ENCODE measurements around the gene DOCK3.

DOCK3 gene

DNA sequence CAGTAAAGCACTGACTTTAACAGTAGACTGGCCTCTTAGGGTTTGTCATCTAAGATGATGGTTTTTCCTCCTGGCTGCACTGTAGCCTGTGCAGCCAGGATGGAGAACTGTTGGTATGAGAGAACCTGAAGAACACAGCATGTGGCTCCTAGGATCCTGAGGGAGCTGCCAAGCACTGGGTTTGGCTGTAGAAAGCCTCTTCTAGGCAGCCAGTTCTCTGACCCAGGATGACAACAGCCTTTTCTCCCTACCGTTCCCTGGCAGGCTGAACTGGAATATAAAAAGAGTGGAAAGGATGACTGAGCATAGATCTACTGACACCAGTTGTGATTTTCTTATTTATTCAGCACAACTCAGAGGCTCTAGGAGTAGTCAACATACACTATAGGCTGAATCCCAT, 676.0 kb downstream of the DOCK3 start:
- H3K36me3 ChIP-seq (ENCODE audit: control insufficient read depth, insufficient read depth, low read length): no peaks in the 10 kb centered on the region
- H3K4me3 ChIP-seq (replicated peaks; ENCODE audit: low read depth, low read length): no peak overlapping the region
- H3K27me3 ChIP-seq (replicated peaks; ENCODE audit: control insufficient read depth, insufficient read depth, low read length): peaks cover 3% of the 10 kb centered on the region
- no peak for DNase-seq (ENCODE audit: extremely low read depth, insufficient read length)
- TF ChIP-seq, protein P1, sequence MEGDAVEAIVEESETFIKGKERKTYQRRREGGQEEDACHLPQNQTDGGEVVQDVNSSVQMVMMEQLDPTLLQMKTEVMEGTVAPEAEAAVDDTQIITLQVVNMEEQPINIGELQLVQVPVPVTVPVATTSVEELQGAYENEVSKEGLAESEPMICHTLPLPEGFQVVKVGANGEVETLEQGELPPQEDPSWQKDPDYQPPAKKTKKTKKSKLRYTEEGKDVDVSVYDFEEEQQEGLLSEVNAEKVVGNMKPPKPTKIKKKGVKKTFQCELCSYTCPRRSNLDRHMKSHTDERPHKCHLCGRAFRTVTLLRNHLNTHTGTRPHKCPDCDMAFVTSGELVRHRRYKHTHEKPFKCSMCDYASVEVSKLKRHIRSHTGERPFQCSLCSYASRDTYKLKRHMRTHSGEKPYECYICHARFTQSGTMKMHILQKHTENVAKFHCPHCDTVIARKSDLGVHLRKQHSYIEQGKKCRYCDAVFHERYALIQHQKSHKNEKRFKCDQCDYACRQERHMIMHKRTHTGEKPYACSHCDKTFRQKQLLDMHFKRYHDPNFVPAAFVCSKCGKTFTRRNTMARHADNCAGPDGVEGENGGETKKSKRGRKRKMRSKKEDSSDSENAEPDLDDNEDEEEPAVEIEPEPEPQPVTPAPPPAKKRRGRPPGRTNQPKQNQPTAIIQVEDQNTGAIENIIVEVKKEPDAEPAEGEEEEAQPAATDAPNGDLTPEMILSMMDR (IDR thresholded peaks at IDR 0.05; ENCODE audit: insufficient read depth, low read length, poor library complexity, severe bottlenecking): no peak

DNA sequence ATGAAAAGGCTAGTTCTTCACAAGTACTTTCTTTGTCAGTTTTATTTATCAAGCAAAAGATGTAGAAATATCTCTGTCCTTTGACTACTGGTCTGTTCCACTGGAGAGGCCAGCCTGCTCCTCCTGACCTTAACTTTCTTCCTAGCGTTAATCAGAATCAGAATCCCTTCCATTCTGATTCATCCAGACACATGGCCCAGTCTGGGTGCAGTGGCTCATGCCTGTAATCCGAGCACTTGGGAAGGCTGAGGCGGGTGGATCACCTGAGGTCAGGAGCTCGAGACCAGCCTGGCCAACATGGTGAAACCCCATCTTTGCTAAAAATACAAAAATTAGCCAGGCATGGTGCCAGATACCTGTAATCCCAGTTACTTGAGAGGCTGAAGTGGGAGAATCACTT, 678.4 kb downstream of the DOCK3 start:
- H3K36me3 ChIP-seq (ENCODE audit: control insufficient read depth, insufficient read depth, low read length): no peaks in the 10 kb centered on the region
- H3K27me3 ChIP-seq (replicated peaks; ENCODE audit: control insufficient read depth, insufficient read depth, low read length): peaks cover 3% of the 10 kb centered on the region
- H3K4me3 ChIP-seq (replicated peaks; ENCODE audit: low read depth, low read length): no peak overlapping the region
- TF ChIP-seq, protein P1 (IDR thresholded peaks at IDR 0.05; ENCODE audit: insufficient read depth, low read length, poor library complexity, severe bottlenecking): no peak
- DNase-seq (ENCODE audit: extremely low read depth, insufficient read length): no peak

DNA sequence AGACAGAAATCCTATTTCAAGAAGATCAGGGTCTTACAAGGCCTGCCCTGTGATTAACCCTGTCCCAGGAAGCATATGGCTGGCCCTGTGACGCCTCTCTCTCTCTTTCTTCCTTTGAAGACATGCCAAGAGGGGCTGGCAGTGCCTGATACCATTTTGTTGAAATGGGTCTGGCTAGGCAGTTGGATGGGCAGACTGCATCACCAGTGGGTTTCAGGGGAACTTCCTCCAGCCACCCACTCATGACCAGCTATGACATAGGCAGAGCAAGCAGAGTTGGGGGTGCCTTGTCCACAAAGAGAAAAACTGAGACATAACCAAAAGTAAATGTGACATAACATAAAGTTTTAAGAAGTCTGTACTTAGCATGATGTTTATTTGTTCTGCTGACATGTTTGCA, 679.0 kb downstream of the DOCK3 start:
- H3K36me3 ChIP-seq (ENCODE audit: control insufficient read depth, insufficient read depth, low read length): no peaks in the 10 kb centered on the region
- no peak for DNase-seq (ENCODE audit: extremely low read depth, insufficient read length)

DNA sequence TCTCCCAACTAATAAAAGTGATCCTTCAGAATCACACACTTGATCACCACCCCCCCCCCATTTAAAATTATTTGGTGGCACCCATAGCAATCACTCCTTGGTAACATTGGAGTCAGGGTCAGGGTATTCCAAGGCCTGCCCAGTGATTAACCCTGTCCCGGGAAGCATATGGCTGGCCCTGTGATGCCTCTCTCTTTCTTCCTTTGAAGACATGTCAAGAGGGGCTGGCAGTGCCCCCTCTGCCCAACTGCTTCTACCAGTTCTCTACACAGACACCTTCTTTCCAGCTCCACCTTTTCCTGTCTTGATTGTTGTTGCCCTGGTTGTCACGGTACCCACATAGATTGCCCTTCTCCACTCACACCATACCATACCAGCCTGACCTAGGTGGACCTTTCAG, 679.4 kb downstream of the DOCK3 start:
- Histone ChIP-seq H3K4me3 (replicated peaks; ENCODE audit: low read depth, low read length) (no peak overlapping the region), H3K27me3 (replicated peaks; ENCODE audit: control insufficient read depth, insufficient read depth, low read length) (peaks cover 3% of the 10 kb centered on the region), H3K36me3 (ENCODE audit: control insufficient read depth, insufficient read depth, low read length) (no peaks in the 10 kb centered on the region)
- DNase-seq (ENCODE audit: extremely low read depth, insufficient read length): no peak
- TF ChIP-seq, protein P1 (IDR thresholded peaks at IDR 0.05; ENCODE audit: insufficient read depth, low read length, poor library complexity, severe bottlenecking): no peak

More for the DNA sequence above, 679.0 kb downstream of the DOCK3 start:
- H3K27me3 ChIP-seq (replicated peaks; ENCODE audit: control insufficient read depth, insufficient read depth, low read length): peaks cover 3% of the 10 kb centered on the region
- TF ChIP-seq, protein P1 (IDR thresholded peaks at IDR 0.05; ENCODE audit: insufficient read depth, low read length, poor library complexity, severe bottlenecking): no peak
- no peak overlapping the region for H3K4me3 ChIP-seq (replicated peaks; ENCODE audit: low read depth, low read length)

DNA sequence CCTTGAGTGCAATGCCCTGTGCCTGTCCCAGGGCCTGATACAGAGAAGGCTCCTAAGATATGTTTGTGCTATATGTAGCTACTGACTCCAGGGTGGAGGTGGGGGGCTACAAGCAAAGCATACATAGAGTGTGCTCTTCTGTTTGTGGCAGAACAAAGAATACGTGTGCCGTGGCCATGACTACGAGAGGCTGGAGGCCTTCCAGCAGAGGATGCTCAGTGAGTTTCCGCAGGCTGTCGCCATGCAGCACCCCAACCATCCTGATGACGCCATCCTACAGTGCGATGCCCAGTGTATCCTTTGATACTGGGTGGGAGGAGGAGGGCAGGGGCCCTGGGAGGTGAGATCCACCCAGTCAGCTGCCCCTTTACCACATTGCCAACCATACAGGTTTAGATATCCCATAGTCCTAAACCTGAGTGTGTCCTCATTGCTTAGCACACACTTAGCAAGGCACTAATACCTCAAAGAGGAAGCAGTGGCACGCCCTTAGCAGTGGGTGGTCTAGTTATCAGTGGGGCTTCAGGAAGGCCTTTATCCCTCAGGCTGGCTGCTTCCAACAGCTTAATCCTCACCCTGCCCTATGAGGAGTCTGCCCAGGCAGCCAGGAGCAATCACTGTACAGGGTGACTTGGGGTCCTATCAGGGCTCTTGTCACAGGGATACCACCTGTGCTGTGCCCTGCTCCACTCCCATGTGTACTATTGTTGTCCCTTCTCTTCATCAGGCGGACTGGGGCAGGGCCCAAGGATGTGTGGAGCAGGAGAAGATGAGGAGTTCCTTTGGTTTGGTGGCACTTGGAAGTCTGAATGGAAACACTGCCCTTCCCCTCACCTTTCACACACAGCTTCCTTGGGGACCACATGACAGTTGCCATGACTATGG, 680.2 kb downstream of the DOCK3 start:
- Histone ChIP-seq H3K4me3 (replicated peaks; ENCODE audit: low read depth, low read length) (no peak overlapping the region), H3K27me3 (replicated peaks; ENCODE audit: control insufficient read depth, insufficient read depth, low read length) (peaks cover 3% of the 10 kb centered on the region), H3K36me3 (ENCODE audit: control insufficient read depth, insufficient read depth, low read length) (no peaks in the 10 kb centered on the region)
- TF ChIP-seq, protein P1 (IDR thresholded peaks at IDR 0.05; ENCODE audit: insufficient read depth, low read length, poor library complexity, severe bottlenecking): no peak
- no peak for DNase-seq (ENCODE audit: extremely low read depth, insufficient read length)

Measured in GM06990 (cell line).